ENCODE results near the gene THOC6. TPM values are rescaled to one million over a fixed set of nuclear protein-coding genes. Genes with fewer than 3 reads are reported as not detected.
"Not testable (repeated sequence)": the region's sequence is repeated elsewhere in the genome, so short reads cannot be mapped to it uniquely, and the experiment has no call there.

Gene THOC6
- total RNA-seq, 1 donor from 2014 or later: 15.7 TPM

DNA sequence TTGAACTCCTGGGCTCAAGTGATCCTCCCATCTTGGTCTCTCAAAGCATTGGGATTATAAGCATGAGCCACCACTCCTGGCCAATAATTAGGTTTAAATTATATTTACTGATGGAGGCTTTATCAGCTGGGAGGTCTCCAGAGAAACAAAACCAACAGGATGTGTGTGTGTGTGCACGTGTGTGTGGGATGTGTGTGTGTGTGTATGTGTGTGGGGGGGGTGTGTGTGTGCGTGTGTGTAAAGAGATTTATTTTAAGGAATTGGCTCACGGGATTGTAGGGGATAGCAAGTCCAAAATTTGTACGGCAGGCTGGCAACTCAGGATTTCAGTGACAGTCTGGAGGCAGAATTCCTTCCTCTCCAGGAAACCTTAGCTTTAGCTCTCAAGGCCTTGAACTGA lies 27.2 kb downstream of the THOC6 start:
- Histone ChIP-seq H3K27me3 (ENCODE audit: control insufficient read depth in 3 of 3, insufficient read depth in 3 of 3, low read length in 3 of 3) (peaks cover 34 to 48% (median 40%) of the 10 kb centered on the region in 3 donors), H3K9me3 (ENCODE audit: control insufficient read depth in 3 of 3, low read length in 3 of 3) (no peaks in the 10 kb centered on the region), H3K36me3 (ENCODE audit: control insufficient read depth in 3 of 3, insufficient read depth in 3 of 3, low read length in 3 of 3) (peaks cover 0 to 5% (median 4%) of the 10 kb centered on the region in 3 donors), H3K9ac (ENCODE audit: low read depth in 1 of 3, low read length in 3 of 3) (no peak overlapping the region), H3K4me1 (ENCODE audit: control insufficient read depth in 3 of 3, insufficient read depth in 3 of 3, low read length in 3 of 3) (peaks cover 2 to 4% (median 3%) of the 10 kb centered on the region in 3 donors), H3K4me3 (ENCODE audit: low read length in 3 of 3) (no peak overlapping the region), H3K27ac (ENCODE audit: low read depth, low read length) (no peak overlapping the region)

DNA sequence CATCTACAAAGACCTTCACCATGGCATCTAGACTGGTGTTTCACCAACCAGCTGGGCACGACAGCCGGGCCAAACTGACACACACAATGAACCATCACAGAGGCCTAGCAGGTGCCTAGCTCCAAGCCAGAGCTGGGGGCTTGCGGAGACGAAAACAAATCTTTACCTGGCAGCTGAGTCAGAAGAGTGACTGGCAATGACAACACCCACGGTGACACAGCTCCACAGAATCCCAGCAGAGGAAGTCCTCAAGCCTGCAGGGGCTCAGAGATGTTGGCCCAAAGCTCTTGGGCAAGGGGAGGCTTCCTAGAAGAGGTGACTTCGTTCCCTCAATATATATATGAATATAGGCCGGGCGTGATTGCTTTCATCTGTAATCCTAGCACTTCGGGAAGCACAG lies 27.7 kb downstream of the THOC6 start:
- Histone ChIP-seq H3K27me3 (ENCODE audit: control insufficient read depth in 3 of 3, insufficient read depth in 3 of 3, low read length in 3 of 3) (peaks cover 34 to 43% (median 36%) of the 10 kb centered on the region in 3 donors), H3K9me3 (ENCODE audit: control insufficient read depth in 3 of 3, low read length in 3 of 3) (no peaks in the 10 kb centered on the region), H3K4me1 (ENCODE audit: control insufficient read depth in 3 of 3, insufficient read depth in 3 of 3, low read length in 3 of 3) (peaks cover 0 to 4% (median 2%) of the 10 kb centered on the region in 3 donors), H3K9ac (ENCODE audit: low read depth in 1 of 3, low read length in 3 of 3) (no peak overlapping the region), H3K4me3 (ENCODE audit: low read length in 3 of 3) (no peak overlapping the region), H3K27ac (ENCODE audit: low read depth, low read length) (no peak overlapping the region), H3K36me3 (ENCODE audit: control insufficient read depth in 3 of 3, insufficient read depth in 3 of 3, low read length in 3 of 3) (peaks cover 0 to 5% (median 4%) of the 10 kb centered on the region in 3 donors)

DNA sequence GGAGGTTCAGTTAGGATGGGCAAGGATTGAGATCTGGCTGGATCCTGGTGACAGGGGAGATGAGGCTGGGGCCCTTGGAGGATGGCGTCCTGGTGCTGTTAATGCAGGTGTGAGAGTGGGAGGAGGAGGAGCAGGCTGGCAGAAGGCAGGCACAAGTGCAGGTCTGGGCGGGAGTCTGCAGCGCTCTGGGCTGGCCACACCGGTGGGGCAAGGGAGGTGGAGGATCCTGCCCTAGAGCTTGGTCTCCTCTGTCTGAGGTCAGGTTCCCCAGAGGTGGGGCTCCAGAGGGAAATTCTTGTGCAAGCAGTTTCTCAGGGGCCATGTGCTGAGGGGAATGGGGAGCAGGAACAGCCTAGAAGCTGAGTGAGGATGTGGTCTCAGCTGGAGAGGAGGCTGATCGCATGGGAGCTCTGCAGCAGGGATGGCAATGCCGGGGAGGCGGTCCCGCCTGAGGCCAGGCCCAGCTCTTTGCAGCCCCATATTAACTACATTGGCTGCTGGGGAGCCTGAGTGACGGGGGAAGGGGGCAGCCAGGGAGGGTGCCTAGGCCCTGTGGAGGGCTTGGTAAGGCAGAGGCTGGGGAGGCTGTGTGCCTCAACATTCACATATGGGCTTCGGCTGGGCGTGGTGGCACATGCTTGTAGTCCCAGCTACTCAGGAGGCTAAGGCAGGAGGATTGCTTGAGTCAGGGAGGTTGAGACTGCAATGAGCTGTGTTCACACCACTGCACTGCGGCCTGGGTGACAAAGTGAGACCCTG lies 28.9 kb downstream of the THOC6 start:
- H3K4me1 ChIP-seq (ENCODE audit: control insufficient read depth in 3 of 3, insufficient read depth in 3 of 3, low read length in 3 of 3); H3K36me3 ChIP-seq (ENCODE audit: control insufficient read depth in 3 of 3, insufficient read depth in 3 of 3, low read length in 3 of 3); H3K4me3 ChIP-seq (ENCODE audit: low read length in 3 of 3); H3K27ac ChIP-seq (ENCODE audit: low read depth, low read length); H3K9me3 ChIP-seq (ENCODE audit: control insufficient read depth in 3 of 3, low read length in 3 of 3); H3K9ac ChIP-seq (ENCODE audit: low read depth in 1 of 3, low read length in 3 of 3): not testable (repeated sequence)
- H3K27me3 ChIP-seq (ENCODE audit: control insufficient read depth in 3 of 3, insufficient read depth in 3 of 3, low read length in 3 of 3): peaks cover 24 to 30% (median 24%) of the 10 kb centered on the region in 3 donors

DNA sequence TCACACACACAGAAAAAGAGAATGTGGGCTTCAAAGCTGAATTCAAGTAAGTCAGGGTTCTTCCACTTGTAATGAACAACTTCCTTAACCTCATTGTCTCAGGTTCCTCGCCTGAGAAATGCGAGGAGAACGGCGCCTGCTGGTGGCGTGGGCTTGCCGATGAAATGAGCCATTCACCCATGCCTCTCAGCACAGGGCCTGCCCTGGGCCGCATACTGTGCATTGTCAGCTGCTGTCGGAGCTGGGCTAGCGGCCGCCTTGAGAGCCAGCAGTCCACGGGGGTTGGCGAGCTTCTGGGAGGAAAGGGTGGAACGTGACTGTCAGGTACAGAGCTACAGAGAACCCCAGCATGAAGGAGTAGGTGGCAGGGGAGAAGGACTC lies 29.5 kb downstream of the THOC6 start:
- not testable (repeated sequence) for H3K9me3 ChIP-seq (ENCODE audit: control insufficient read depth in 3 of 3, low read length in 3 of 3); H3K9ac ChIP-seq (ENCODE audit: low read depth in 1 of 3, low read length in 3 of 3); H3K4me1 ChIP-seq (ENCODE audit: control insufficient read depth in 3 of 3, insufficient read depth in 3 of 3, low read length in 3 of 3); H3K36me3 ChIP-seq (ENCODE audit: control insufficient read depth in 3 of 3, insufficient read depth in 3 of 3, low read length in 3 of 3); H3K27ac ChIP-seq (ENCODE audit: low read depth, low read length); H3K4me3 ChIP-seq (ENCODE audit: low read length in 3 of 3)
- H3K27me3 ChIP-seq (ENCODE audit: control insufficient read depth in 3 of 3, insufficient read depth in 3 of 3, low read length in 3 of 3): peaks cover 18 to 24% (median 19%) of the 10 kb centered on the region in 3 donors

DNA sequence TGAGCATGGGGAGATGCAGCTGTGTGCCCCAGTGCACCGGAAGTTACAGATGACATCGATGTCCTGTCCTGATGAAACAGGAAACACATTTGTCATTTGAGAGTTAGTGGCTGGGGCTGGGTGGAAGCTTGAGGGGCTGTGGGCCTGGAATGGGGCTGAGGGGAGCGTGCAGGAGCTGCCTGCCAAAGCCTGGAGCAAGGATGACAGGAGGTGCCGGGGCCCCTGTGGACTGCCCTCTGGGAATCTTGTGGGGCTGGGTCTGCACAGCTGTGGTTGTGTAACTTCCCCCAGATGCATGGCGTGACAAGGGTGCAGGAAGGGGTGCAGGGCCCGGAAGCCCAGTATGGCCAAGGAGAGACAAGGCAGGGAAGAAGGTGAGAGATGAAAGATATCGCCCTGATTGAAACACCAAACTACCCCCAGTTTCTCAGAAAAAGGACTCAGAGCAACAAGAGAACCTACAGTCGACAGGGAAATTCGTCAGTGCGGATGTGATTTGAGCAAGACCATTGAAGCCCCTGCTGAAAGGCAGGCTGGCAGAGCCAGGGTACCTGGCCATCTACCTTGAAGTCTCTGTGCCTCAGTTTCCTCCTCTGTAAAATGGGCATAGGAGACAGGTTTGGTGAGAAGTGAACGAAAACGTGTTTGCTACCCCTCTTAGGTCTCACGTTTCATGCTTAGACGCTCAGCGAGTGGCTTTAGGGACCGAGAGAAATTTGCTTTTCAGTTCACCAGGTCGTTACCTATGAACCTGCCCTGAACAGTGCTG lies 31.3 kb downstream of the THOC6 start:
- no peak overlapping the region for H3K9ac ChIP-seq (ENCODE audit: low read depth in 1 of 3, low read length in 3 of 3)
- no peak overlapping the region for H3K4me3 ChIP-seq (ENCODE audit: low read length in 3 of 3)
- H3K27me3 ChIP-seq (ENCODE audit: control insufficient read depth in 3 of 3, insufficient read depth in 3 of 3, low read length in 3 of 3): peaks cover 2 to 7% (median 3%) of the 10 kb centered on the region in 3 donors
- H3K27ac ChIP-seq (ENCODE audit: low read depth, low read length): no peak overlapping the region
- H3K4me1 ChIP-seq (ENCODE audit: control insufficient read depth in 3 of 3, insufficient read depth in 3 of 3, low read length in 3 of 3): peaks cover 8 to 19% (median 14%) of the 10 kb centered on the region in 3 donors
- peaks cover 0 to 5% (median 4%) of the 10 kb centered on the region in 3 donors for H3K36me3 ChIP-seq (ENCODE audit: control insufficient read depth in 3 of 3, insufficient read depth in 3 of 3, low read length in 3 of 3)
- H3K9me3 ChIP-seq (ENCODE audit: control insufficient read depth in 3 of 3, low read length in 3 of 3): no peaks in the 10 kb centered on the region

DNA sequence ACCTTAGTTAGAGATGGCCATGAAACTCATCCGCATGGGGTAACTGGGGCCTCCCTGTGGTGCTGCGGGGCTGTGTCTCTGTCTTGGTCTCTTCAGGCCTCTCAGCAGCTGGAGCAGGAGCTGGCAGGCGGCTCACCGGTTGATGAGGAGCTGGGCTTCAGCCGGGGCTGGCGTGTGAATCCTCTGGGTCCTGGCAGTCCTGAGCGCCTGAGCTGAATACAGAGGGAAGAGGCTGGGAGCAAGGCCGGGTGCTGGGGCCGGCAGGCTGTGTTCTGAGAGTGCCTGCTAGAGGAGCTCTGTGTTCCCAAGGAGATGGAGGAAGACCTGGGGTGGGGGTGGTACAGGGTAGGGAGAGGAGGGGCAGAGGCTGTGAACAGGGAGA lies 31.9 kb downstream of the THOC6 start:
- H3K9me3 ChIP-seq (ENCODE audit: control insufficient read depth in 3 of 3, low read length in 3 of 3); H3K4me3 ChIP-seq (ENCODE audit: low read length in 3 of 3); H3K36me3 ChIP-seq (ENCODE audit: control insufficient read depth in 3 of 3, insufficient read depth in 3 of 3, low read length in 3 of 3); H3K27ac ChIP-seq (ENCODE audit: low read depth, low read length); H3K9ac ChIP-seq (ENCODE audit: low read depth in 1 of 3, low read length in 3 of 3); H3K27me3 ChIP-seq (ENCODE audit: control insufficient read depth in 3 of 3, insufficient read depth in 3 of 3, low read length in 3 of 3): not testable (repeated sequence)
- peaks cover 14 to 24% (median 19%) of the 10 kb centered on the region in 3 donors for H3K4me1 ChIP-seq (ENCODE audit: control insufficient read depth in 3 of 3, insufficient read depth in 3 of 3, low read length in 3 of 3)

DNA sequence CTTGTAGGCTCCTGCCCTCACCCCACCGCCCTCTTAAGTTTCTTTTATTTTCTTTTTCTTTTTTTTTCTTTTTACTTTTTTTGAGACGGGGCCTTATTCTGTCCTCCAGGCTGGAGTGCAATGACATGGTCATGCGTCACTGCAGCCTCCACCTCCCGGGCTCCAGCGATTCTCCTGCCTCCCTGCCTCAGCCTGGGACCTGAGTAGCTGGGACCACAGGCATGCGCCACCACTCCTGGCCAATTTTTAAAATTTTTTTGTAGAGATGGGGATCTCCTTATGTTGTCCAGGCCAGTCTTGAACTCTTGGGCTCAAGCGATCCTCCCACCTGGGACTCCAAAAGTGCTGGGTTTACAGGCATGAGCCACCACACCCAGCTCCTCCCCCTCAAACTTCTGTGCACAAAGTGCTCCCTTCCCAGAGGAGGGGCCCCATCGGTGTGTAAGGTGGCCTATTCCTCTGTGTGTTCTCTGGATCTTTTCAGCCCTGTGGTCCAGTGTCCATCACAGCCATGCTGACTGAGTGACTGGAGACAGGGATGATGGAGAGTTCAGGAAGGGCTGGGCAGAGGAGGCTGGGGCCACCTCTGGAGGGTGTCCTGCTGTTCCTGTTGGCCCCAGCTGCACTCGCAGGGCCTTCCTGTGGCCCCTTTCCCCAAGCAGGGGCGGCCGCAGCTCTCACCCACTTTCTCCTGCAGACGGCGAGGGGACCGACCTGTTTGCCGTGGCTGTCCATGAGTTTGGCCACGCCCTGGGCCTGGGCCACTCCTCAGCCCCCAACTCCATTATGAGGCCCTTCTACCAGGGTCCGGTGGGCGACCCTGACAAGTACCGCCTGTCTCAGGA lies 32.7 kb downstream of the THOC6 start:
- H3K36me3 ChIP-seq (ENCODE audit: control insufficient read depth in 3 of 3, insufficient read depth in 3 of 3, low read length in 3 of 3): peaks cover 0 to 5% (median 4%) of the 10 kb centered on the region in 3 donors
- H3K4me3 ChIP-seq (ENCODE audit: low read length in 3 of 3): no peak overlapping the region
- peaks cover 18 to 31% (median 25%) of the 10 kb centered on the region in 3 donors for H3K4me1 ChIP-seq (ENCODE audit: control insufficient read depth in 3 of 3, insufficient read depth in 3 of 3, low read length in 3 of 3)
- H3K9me3 ChIP-seq (ENCODE audit: control insufficient read depth in 3 of 3, low read length in 3 of 3): no peaks in the 10 kb centered on the region
- H3K9ac ChIP-seq (ENCODE audit: low read depth in 1 of 3, low read length in 3 of 3): no peak overlapping the region
- H3K27me3 ChIP-seq (ENCODE audit: control insufficient read depth in 3 of 3, insufficient read depth in 3 of 3, low read length in 3 of 3): peaks cover 0 to under 1% (median 0%) of the 10 kb centered on the region in 3 donors
- no peak overlapping the region for H3K27ac ChIP-seq (ENCODE audit: low read depth, low read length)

DNA sequence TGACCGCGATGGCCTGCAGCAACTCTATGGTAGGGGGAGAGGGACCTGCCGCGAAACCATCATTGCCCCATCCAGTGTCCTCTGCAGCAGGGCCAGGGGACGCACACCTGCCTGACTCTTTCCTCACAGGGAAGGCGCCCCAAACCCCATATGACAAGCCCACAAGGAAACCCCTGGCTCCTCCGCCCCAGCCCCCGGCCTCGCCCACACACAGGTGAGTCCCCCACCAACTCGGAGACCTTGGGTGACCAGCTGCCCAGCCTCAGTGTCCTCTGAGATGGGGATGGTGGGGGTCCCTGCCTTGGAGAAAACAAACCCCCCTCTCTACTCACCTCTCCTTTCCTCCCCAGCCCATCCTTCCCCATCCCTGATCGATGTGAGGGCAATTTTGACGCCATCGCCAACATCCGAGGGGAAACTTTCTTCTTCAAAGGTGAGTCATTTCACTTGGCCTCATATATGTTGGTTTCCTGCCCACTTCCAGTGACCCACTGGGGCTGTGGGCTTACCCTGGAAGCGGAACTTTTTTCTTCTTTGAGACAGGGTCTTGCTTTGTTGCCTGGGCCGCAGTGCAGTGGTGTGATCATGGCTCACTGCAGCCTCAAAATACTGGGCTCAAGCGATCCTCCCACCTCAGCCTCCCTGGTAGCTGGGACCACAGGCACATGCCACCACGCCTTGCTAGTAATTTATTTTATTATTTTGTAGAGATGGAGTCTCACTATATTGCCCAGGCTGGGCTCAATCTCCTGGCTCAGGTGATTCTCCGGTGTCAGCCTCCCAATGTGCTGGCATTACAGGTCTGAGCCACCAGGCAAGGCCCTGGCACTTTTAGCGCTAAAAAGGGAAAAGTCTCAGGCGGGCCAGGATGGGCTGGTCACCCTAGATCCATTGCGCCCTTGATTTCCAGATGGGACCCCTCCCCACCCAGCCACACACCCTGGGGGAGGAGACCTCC lies 33.6 kb downstream of the THOC6 start:
- Histone ChIP-seq H3K4me1 (ENCODE audit: control insufficient read depth in 3 of 3, insufficient read depth in 3 of 3, low read length in 3 of 3) (peaks cover 23 to 35% (median 27%) of the 10 kb centered on the region in 3 donors), H3K9me3 (ENCODE audit: control insufficient read depth in 3 of 3, low read length in 3 of 3) (no peaks in the 10 kb centered on the region), H3K9ac (ENCODE audit: low read depth in 1 of 3, low read length in 3 of 3) (peak overlapping the region in 2 of 3 donors; percentile 8 to 90), H3K36me3 (ENCODE audit: control insufficient read depth in 3 of 3, insufficient read depth in 3 of 3, low read length in 3 of 3) (peaks cover 0 to 5% (median 4%) of the 10 kb centered on the region in 3 donors), H3K27ac (ENCODE audit: low read depth, low read length) (no peak overlapping the region), H3K4me3 (ENCODE audit: low read length in 3 of 3) (no peak overlapping the region), H3K27me3 (ENCODE audit: control insufficient read depth in 3 of 3, insufficient read depth in 3 of 3, low read length in 3 of 3) (no peaks in the 10 kb centered on the region)
